GM12878 (cell line): ENCODE results near the gene OR8D1.

Experiments used
- ASH2L ChIP-seq: fragments of 300-600, 200-600 bp; sonication (generic); IDR thresholded peaks from 2 replicates; pipeline ENCODE4 v1.6.1; 2017; ENCODE audit warnings: low read depth, mild to moderate bottlenecking, borderline replicate concordance
- CBX5 ChIP-seq: sonication (generic); IDR thresholded peaks from 2 replicates; pipeline ENCODE4 v1.6.1; 2016; ENCODE audit warnings: low read depth, moderate library complexity, mild to moderate bottlenecking, inconsistent platforms
- CHD2 ChIP-seq: IDR thresholded peaks from 2 replicates; pipeline ENCODE4 v1.6.1; 2011; ENCODE audit warnings: low read depth, low read length, improper control_type of control experiment, borderline replicate concordance
- JUND ChIP-seq: IDR thresholded peaks from 2 replicates; pipeline ENCODE4 v1.6.1; 2012; ENCODE audit warnings: low read depth, mild to moderate bottlenecking, low read length, improper control_type of control experiment, moderate library complexity
- POLR2AphosphoS5 ChIP-seq: IDR thresholded peaks from 2 replicates; pipeline ENCODE4 v1.6.1; 2011; ENCODE audit warnings: mild to moderate bottlenecking, low read length, inconsistent platforms
- RELA ChIP-seq: fragments of 450-650 bp; IDR thresholded peaks from 2 replicates; pipeline ENCODE4 v1.8.0; 2014; ENCODE audit warnings: borderline replicate concordance; ENCODE audit not compliant: partially characterized antibody
- SIN3A ChIP-seq: IDR thresholded peaks from 2 replicates; pipeline ENCODE4 v1.6.1; 2012; ENCODE audit warnings: low read depth, low read length, improper control_type of control experiment
- TF ChIP-seq, protein P1 (sequence below), 3 experiments: IDR thresholded peaks in 2 of 3; conservative IDR thresholded peaks in 1 of 3; 2 replicates each; pipeline ENCODE4 v1.5.1; 2011; ENCODE audit warnings: low read depth in 3 of 3, low read length in 3 of 3, mild to moderate bottlenecking in 3 of 3, control low read depth in 2 of 3, moderate library complexity in 2 of 3, inconsistent platforms in 1 of 3, mixed read lengths in 1 of 3; ENCODE audit not compliant: control insufficient read depth in 2 of 3, insufficient read depth in 1 of 3; ENCODE audit errors: extremely low read depth in 1 of 3
- TF ChIP-seq, protein P2 (sequence below): fragments of 150-350 bp; IDR thresholded peaks from 2 replicates; pipeline ENCODE4 v1.6.1; 2016; ENCODE audit warnings: low read depth, low read length

DNA sequence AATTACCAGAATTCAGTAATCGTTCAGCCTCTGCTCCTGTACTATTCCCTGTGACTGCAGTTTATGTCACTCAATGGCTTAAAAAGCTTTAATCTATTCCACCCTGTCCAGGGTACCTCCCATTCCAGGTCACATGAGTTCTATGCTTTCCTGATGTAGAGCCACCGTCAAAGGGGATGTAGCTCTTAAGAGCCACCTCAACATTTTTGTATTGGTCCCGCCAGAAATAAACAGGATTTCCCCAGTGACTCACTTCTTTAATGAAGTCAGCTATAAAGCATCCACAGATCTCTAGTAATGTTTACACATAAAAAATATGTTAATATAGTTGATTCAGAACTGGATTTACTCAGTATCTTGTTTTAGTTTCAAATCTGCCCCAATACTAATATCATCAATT lies 1.3 kb upstream of the OR8D1 start:
- TF ChIP-seq RELA: no peak
- TF ChIP-seq, protein P1, sequence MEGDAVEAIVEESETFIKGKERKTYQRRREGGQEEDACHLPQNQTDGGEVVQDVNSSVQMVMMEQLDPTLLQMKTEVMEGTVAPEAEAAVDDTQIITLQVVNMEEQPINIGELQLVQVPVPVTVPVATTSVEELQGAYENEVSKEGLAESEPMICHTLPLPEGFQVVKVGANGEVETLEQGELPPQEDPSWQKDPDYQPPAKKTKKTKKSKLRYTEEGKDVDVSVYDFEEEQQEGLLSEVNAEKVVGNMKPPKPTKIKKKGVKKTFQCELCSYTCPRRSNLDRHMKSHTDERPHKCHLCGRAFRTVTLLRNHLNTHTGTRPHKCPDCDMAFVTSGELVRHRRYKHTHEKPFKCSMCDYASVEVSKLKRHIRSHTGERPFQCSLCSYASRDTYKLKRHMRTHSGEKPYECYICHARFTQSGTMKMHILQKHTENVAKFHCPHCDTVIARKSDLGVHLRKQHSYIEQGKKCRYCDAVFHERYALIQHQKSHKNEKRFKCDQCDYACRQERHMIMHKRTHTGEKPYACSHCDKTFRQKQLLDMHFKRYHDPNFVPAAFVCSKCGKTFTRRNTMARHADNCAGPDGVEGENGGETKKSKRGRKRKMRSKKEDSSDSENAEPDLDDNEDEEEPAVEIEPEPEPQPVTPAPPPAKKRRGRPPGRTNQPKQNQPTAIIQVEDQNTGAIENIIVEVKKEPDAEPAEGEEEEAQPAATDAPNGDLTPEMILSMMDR (IDR thresholded peaks at IDR 0.05 in 2 of 3, conservative IDR thresholded peaks at IDR 0.05 in 1 of 3; ENCODE audit: control insufficient read depth in 2 of 3, extremely low read depth in 1 of 3, insufficient read depth in 1 of 3, low read depth in 3 of 3, low read length in 3 of 3): no peak
- TF ChIP-seq JUND: no peak
- TF ChIP-seq, protein P2, sequence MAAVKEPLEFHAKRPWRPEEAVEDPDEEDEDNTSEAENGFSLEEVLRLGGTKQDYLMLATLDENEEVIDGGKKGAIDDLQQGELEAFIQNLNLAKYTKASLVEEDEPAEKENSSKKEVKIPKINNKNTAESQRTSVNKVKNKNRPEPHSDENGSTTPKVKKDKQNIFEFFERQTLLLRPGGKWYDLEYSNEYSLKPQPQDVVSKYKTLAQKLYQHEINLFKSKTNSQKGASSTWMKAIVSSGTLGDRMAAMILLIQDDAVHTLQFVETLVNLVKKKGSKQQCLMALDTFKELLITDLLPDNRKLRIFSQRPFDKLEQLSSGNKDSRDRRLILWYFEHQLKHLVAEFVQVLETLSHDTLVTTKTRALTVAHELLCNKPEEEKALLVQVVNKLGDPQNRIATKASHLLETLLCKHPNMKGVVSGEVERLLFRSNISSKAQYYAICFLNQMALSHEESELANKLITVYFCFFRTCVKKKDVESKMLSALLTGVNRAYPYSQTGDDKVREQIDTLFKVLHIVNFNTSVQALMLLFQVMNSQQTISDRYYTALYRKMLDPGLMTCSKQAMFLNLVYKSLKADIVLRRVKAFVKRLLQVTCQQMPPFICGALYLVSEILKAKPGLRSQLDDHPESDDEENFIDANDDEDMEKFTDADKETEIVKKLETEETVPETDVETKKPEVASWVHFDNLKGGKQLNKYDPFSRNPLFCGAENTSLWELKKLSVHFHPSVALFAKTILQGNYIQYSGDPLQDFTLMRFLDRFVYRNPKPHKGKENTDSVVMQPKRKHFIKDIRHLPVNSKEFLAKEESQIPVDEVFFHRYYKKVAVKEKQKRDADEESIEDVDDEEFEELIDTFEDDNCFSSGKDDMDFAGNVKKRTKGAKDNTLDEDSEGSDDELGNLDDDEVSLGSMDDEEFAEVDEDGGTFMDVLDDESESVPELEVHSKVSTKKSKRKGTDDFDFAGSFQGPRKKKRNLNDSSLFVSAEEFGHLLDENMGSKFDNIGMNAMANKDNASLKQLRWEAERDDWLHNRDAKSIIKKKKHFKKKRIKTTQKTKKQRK: no peak
- TF ChIP-seq POLR2AphosphoS5: no peak
- TF ChIP-seq ASH2L: no peak
- TF ChIP-seq CBX5: no peak
- no peak for TF ChIP-seq SIN3A
- TF ChIP-seq CHD2: no peak
